GM18499 (cell line): Measurements from ENCODE around the gene MED13L.

ENCODE experiments used
- ATAC-seq: cut with Tn5 transposase; IDR thresholded peaks from one replicate; pipeline ENCODE4 v1.9.1; 2021; ENCODE audit warnings: moderate number of reproducible peaks; ENCODE audit not compliant: insufficient read depth, unreplicated experiment

MED13L gene

GRCh38 chr12:116188581-116188980 is 88.9 kb downstream of the MED13L start:
- no peak for ATAC-seq

- ATAC-seq, result no peak
Measured at GRCh38 chr12:116187151-116187511, 90.4 kb downstream of the MED13L start.

GRCh38 chr12:116186482-116187150 is 90.9 kb downstream of the MED13L start:
- ATAC-seq, result no peak

- no peak for ATAC-seq
Measured at GRCh38 chr12:116184763-116185162, 92.7 kb downstream of the MED13L start.

GRCh38 chr12:116183741-116184141 is 93.8 kb downstream of the MED13L start:
- ATAC-seq, result no peak

GRCh38 chr12:116182359-116183063 is 95.0 kb downstream of the MED13L start:
- no peak for ATAC-seq

GRCh38 chr12:116180448-116180847 is 97.0 kb downstream of the MED13L start:
- ATAC-seq, result no peak

- no peak for ATAC-seq
Measured at GRCh38 chr12:116179384-116179783, 98.1 kb downstream of the MED13L start.

- no peak for ATAC-seq
Measured at GRCh38 chr12:116177017-116177416, 100.5 kb downstream of the MED13L start.

GRCh38 chr12:116174904-116175303 is 102.6 kb downstream of the MED13L start:
- ATAC-seq, result no peak

GRCh38 chr12:116174006-116174405 is 103.5 kb downstream of the MED13L start:
- ATAC-seq, result no peak

- ATAC-seq, result peak; percentile 83
Measured at GRCh38 chr12:116172224-116172849, 105.2 kb downstream of the MED13L start.

- no peak for ATAC-seq
Measured at GRCh38 chr12:116171549-116171948, 105.9 kb downstream of the MED13L start.

- no peak for ATAC-seq
Measured at GRCh38 chr12:116169071-116169470, 108.4 kb downstream of the MED13L start.

- no peak for ATAC-seq
Measured at GRCh38 chr12:116166306-116166705, 111.2 kb downstream of the MED13L start.

- no peak for ATAC-seq
Measured at GRCh38 chr12:116165036-116165425, 112.5 kb downstream of the MED13L start.

GRCh38 chr12:116164250-116165035 is 113.0 kb downstream of the MED13L start:
- ATAC-seq, result no peak

GRCh38 chr12:116162071-116162470 is 115.4 kb downstream of the MED13L start:
- ATAC-seq, result no peak

GRCh38 chr12:116161588-116161987 is 115.9 kb downstream of the MED13L start:
- ATAC-seq, result no peak

- no peak for ATAC-seq
Measured at GRCh38 chr12:116160883-116161458, 116.5 kb downstream of the MED13L start.
